ENCODE measurements around the gene MSH5.

Gene MSH5

DNA sequence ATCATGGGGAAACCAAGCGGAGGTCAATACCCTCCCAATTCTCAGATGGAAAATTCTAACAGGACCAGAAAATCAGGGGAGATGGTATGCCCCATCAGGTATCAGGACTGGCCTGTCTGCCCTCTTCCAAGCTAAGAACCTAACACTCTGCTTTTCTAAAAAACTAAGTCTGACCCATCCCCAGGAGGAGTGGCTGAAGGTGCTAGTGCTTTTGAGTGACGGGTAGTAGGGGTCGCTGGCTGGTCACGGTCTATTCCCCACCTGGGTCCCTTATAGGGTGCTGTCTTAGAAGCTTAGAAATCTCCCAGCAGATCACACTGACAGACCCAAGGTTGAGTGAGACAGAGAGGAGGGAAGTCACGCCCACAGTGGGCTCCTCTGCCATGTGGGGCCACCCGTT is 46.3 kb upstream of the MSH5 start:
- TF ChIP-seq, protein P1, sequence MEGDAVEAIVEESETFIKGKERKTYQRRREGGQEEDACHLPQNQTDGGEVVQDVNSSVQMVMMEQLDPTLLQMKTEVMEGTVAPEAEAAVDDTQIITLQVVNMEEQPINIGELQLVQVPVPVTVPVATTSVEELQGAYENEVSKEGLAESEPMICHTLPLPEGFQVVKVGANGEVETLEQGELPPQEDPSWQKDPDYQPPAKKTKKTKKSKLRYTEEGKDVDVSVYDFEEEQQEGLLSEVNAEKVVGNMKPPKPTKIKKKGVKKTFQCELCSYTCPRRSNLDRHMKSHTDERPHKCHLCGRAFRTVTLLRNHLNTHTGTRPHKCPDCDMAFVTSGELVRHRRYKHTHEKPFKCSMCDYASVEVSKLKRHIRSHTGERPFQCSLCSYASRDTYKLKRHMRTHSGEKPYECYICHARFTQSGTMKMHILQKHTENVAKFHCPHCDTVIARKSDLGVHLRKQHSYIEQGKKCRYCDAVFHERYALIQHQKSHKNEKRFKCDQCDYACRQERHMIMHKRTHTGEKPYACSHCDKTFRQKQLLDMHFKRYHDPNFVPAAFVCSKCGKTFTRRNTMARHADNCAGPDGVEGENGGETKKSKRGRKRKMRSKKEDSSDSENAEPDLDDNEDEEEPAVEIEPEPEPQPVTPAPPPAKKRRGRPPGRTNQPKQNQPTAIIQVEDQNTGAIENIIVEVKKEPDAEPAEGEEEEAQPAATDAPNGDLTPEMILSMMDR (conservative IDR thresholded peaks at IDR 0.05; ENCODE audit: low read depth, low read length) = no peak
- no peak overlapping the region for H3K4me3 ChIP-seq (ENCODE audit: low read length)
- DNase-seq (ENCODE audit: low read depth) = no peak

DNA sequence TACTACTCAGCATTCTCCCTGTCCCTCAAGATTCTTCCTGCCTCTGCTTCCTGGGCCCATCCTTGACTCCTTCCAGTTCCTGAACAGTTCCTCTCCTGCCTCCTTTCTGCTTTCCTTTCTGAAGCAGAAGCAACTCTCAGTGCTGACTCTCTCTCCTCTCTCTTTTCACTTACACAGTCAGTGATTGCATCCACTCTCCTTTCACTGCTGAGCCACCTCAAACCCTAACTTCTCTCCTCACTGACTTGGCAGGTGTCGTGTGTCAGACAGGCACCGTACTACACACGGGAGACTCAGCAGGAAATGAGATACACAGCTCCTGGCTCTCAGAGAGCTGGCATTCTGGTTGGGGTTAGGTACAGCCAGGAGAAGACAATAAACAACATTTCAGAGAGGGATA is 42.2 kb upstream of the MSH5 start:
- H3K4me3 ChIP-seq (ENCODE audit: low read length) = no peak overlapping the region
- TF ChIP-seq, protein P1 (conservative IDR thresholded peaks at IDR 0.05; ENCODE audit: low read depth, low read length) = no peak
- DNase-seq (ENCODE audit: low read depth) = no peak

DNA sequence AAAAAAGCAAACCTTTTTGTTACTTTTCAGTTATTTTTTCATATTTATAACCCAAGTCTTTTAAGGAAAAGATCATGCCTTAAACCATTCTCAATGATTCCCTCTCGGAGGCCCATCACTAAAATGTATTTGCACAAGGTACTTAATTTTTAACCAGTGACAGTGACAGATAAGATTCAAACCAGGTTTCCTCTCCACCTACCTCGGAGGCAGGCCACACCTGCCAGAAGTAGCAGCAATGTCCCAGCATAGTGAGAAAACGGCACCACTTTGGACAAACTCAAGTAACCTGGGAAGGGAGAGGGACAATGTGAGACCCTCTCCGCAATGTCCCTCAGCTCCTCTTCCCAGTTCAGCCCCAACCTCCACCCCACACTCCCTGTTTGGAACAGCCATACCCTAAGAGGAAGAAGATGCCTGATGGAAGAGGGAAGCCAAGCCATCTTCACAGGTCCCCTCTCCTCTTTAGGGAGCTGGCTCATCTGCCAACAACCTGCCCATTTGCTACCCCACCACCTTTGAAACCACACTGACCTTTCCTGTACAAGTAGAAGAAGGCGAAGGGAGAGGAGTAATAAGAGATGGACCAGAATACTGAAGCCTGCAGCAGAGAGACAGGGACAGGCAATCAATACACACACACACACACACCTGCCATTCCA is 38.9 kb upstream of the MSH5 start:
- no peak for DNase-seq (ENCODE audit: low read depth)
- TF ChIP-seq, protein P1 (conservative IDR thresholded peaks at IDR 0.05; ENCODE audit: low read depth, low read length) = no peak
- no peak overlapping the region for H3K4me3 ChIP-seq (ENCODE audit: low read length)

DNA sequence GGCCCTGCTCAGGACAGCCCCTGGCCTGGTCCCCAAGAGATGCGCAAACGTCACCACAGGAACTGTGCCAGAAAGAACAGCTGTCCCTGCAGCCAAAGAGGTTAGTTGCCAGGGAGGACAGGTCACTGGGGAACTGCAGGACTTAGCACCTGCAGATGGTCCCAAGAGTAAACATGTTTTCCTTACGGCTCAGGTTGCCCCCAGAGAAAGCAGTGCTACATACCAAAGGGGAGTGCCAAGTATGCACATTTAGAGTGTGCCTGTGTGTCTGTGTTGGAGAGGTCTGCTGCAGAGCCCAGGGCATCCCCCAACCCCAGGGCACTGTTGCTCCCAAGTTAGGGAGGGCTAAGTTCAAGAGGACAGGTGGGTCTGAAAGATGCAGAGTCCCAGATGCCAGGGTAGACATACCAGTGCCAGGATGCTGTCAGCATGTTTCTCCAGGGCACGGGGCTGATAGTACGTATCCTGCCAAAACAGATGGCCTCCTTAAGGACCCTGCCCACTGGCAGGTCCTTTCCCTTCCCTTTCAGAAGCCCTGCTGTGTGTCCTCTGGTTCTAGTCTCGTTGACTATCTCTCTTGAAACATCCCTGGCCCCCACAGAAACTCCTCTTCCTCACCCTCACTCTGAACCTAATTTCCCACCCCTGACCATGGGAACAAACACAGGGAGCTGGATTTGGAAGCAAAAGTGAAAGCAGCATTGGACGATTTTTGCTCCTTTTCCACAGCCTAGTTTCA is 38.0 kb upstream of the MSH5 start:
- no peak for DNase-seq (ENCODE audit: low read depth)
- peak overlapping the region; percentile 97 for H3K4me3 ChIP-seq (ENCODE audit: low read length)
- TF ChIP-seq, protein P1 (conservative IDR thresholded peaks at IDR 0.05; ENCODE audit: low read depth, low read length) = no peak

DNA sequence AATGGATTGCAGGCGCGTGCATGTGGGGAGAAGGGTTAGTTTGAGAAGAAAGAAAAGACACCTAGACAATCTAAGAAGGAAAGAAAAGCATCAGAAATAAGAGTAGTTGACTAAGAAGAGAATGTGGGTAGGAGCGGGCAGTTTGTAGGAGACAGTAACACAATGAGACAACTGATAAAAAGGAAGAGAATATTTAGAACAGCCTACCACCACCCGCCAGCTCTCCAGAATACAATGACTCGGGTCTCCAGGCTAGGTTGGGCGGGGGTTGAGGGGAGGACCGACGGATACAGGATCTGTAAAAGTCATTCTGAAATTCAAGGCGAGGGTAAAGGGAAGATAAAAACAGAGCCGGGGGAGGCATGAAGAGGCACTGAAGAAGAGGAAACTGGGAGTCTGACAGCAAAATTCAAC is 37.4 kb upstream of the MSH5 start:
- no peak for DNase-seq (ENCODE audit: low read depth)
- TF ChIP-seq, protein P1 (conservative IDR thresholded peaks at IDR 0.05; ENCODE audit: low read depth, low read length) = no peak
- H3K4me3 ChIP-seq (ENCODE audit: low read length) = peak overlapping the region; percentile 97

DNA sequence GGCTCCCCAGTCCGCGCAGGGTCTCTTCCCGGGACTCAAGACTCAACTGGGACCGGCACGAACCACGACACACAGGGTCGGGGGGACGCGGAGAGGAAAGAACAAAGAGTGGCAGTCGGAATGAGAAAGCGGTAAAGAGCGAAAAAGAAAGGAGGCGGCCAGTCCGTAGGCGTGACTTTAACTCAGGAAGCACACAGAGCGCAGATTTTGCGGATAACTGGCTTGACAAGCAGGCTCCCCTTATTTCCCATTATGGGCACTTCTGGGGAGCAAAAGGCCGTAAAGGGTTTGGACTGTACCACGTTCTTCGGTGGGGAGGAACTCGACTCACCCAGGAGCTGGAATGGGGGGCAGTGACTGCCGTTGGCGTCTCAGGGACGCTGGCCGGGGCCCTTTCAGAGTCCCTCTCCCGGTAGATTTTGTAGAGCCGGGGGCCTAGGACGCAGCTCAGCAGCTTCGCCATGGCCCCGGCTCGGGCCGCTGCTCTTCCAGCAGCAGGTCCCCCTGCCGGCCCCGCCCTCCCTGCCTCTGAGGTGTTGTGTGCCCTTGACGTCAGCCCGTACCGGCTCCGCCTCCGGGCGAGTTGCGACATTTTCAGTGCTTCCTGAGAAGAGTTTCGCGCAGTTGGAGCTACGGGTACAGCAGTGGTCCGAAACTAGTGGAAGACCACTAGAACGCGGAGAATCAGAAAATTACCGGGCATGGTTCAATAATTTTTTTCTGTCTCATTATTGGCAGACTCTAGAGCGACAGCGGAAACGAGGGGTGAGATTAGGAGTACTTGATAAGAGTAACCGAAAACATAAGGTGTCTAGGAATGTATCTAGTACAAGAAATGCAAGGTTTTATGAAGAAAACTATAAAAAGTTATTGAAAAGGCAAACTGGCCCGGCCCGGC is 36.7 kb upstream of the MSH5 start, which contains the start of gene ABHD16A:
Gene ABHD16A (minus strand): TSS at position 506 of the 898 bp plus-strand sequence. CDS start 43 bp downstream, at position 463.
- TF ChIP-seq, protein P1 (conservative IDR thresholded peaks at IDR 0.05; ENCODE audit: low read depth, low read length) = no peak
- DNase-seq (ENCODE audit: low read depth) = peak; percentile 94
- H3K4me3 ChIP-seq (ENCODE audit: low read length) = peak within 1 kb of the TSS; percentile 97
